Uterus (tissue), 2 donors: Measurements from ENCODE around the gene MICOS13.

Source experiments
- CTCF ChIP-seq, 4 experiments: fragments of 200-600 bp in 2 of 4; fragments of 450-650 bp in 2 of 4; sonication (generic) in 2 of 4; IDR thresholded peaks; one replicate each; pipeline ENCODE4 v1.5.1; 2016 to 2019; ENCODE audit warnings: antibody characterized with exemption in 4 of 4, mild to moderate bottlenecking in 2 of 4, moderate library complexity in 1 of 4
- POLR2A ChIP-seq, 2 donors: fragments of 450-650 bp; IDR thresholded peaks; one replicate each; pipeline ENCODE4 v1.6.1; 2016; ENCODE audit warnings: antibody characterized with exemption in 2 of 2, mild to moderate bottlenecking in 1 of 2, moderate library complexity in 1 of 2

DNA sequence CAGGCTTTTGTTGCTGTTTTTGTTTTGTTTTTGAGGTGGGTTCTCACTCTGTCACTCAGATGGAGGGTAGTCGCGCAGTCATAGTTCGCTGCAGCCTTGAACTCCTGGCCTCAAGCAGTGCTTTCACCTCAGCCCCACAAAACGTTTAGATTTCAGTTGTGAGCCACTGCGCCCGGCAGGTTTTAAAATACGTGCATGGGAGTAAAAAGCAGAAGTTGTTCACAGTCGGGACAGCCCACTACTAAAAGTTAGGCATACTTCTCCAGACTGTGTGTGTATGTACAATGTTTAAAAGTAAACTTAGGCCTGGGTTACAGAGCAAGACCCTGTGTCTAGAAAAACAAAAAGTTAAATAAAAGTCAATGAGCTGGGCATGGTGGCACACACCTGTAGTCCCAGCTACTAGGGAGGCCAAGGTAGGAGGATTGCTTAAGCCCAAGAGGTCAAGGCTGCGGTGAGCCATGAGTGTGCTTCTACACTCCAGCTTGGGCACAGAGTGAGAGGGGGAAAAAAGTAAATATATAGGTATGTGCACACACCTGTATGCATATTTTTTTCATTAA lies 51.3 kb downstream of the MICOS13 start:
- TF ChIP-seq POLR2A (IDR thresholded peaks at IDR 0.05): no peak
- TF ChIP-seq CTCF (IDR thresholded peaks at IDR 0.05): no peak
